ENCODE data around the gene PTGR2.
"Not testable (repeated sequence)": the region's sequence is repeated elsewhere in the genome, so short reads cannot be mapped to it uniquely, and the experiment has no call there.

Gene PTGR2

DNA sequence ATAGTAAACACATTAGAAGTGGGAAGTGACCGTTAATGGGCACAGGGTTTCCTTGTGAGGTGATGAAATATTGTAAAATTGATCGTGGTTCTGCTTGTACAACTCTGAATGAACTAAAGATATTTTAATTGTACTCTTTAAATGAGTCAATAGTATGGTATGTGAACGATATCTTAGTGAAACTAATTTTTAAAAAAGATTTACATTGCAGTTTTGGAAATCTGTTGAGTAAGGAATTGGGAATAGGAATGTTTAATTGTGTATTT, 36.8 kb downstream of the PTGR2 start:
- TF ChIP-seq, protein P1, sequence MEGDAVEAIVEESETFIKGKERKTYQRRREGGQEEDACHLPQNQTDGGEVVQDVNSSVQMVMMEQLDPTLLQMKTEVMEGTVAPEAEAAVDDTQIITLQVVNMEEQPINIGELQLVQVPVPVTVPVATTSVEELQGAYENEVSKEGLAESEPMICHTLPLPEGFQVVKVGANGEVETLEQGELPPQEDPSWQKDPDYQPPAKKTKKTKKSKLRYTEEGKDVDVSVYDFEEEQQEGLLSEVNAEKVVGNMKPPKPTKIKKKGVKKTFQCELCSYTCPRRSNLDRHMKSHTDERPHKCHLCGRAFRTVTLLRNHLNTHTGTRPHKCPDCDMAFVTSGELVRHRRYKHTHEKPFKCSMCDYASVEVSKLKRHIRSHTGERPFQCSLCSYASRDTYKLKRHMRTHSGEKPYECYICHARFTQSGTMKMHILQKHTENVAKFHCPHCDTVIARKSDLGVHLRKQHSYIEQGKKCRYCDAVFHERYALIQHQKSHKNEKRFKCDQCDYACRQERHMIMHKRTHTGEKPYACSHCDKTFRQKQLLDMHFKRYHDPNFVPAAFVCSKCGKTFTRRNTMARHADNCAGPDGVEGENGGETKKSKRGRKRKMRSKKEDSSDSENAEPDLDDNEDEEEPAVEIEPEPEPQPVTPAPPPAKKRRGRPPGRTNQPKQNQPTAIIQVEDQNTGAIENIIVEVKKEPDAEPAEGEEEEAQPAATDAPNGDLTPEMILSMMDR (IDR thresholded peaks at IDR 0.05; ENCODE audit: low read depth, low read length, missing control alignments) = no peak
- Histone ChIP-seq H3K36me3 (replicated peaks) (peaks cover 3% of the 10 kb centered on the region), H3K27ac (peak overlapping the region; percentile 16), H3K27me3 (replicated peaks) (no peaks in the 10 kb centered on the region), H3K4me3 (ENCODE audit: low read depth, low read length) (peak overlapping the region; percentile 91)
- in situ Hi-C loops (cut with HindIII; ENCODE audit: low pct_ligation_motif_present, low sequenced_read_pairs) = no loop called here
- no peak for DNase-seq

GRCh38 chr14:73888971-73889370, 37.3 kb downstream of the PTGR2 start:
- no peak overlapping the region for H3K4me3 ChIP-seq (ENCODE audit: low read depth, low read length)
- in situ Hi-C loops (cut with HindIII; ENCODE audit: low pct_ligation_motif_present, low sequenced_read_pairs) = no loop called here
- H3K27ac ChIP-seq = no peak overlapping the region
- H3K36me3 ChIP-seq (replicated peaks) = peaks cover 6% of the 10 kb centered on the region
- H3K27me3 ChIP-seq (replicated peaks) = no peaks in the 10 kb centered on the region
- TF ChIP-seq, protein P1 (IDR thresholded peaks at IDR 0.05; ENCODE audit: low read depth, low read length, missing control alignments) = no peak
- no peak for DNase-seq

DNA sequence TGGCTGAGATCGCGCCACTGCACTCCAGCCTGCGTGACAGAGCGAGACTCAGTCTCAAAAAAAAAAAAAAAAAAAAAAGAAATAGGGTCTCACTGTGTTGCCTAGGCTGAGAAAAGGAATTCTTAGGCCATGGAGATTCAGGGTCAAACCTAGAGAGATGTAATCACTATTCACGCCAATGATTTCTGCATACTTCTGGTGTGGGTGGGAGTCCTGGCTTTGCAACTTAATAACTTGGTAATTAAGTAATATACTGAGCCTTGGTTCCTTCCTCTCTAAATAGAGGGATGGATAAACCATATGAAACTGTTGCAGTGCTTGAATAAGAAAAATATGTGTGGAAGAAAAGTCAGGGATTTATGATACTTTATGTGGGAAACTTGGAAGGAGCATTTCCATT, 37.7 kb downstream of the PTGR2 start:
- H3K36me3 ChIP-seq (replicated peaks) = peaks cover 7% of the 10 kb centered on the region
- no peak for DNase-seq
- in situ Hi-C loops (cut with HindIII; ENCODE audit: low pct_ligation_motif_present, low sequenced_read_pairs) = no loop called here
- H3K4me3 ChIP-seq (ENCODE audit: low read depth, low read length) = no peak overlapping the region
- TF ChIP-seq, protein P1 (IDR thresholded peaks at IDR 0.05; ENCODE audit: low read depth, low read length, missing control alignments) = no peak
- no peak overlapping the region for H3K27ac ChIP-seq
- no peaks in the 10 kb centered on the region for H3K27me3 ChIP-seq (replicated peaks)

- H3K27me3 ChIP-seq (replicated peaks); H3K27ac ChIP-seq; H3K4me3 ChIP-seq (ENCODE audit: low read depth, low read length); DNase-seq; in situ Hi-C loops (cut with HindIII; ENCODE audit: low pct_ligation_motif_present, low sequenced_read_pairs): not testable (repeated sequence)
- peaks cover 42% of the 10 kb centered on the region for H3K36me3 ChIP-seq (replicated peaks)
Measured at GRCh38 chr14:73894180-73894687, 42.6 kb downstream of the PTGR2 start.

GRCh38 chr14:73895939-73896338, 44.3 kb downstream of the PTGR2 start:
- no peak for DNase-seq
- Histone ChIP-seq H3K36me3 (replicated peaks) (peaks cover 51% of the 10 kb centered on the region), H3K4me3 (ENCODE audit: low read depth, low read length) (no peak overlapping the region), H3K27ac (no peak overlapping the region), H3K27me3 (replicated peaks) (no peaks in the 10 kb centered on the region)
- TF ChIP-seq, protein P1 (IDR thresholded peaks at IDR 0.05; ENCODE audit: low read depth, low read length, missing control alignments) = no peak
- in situ Hi-C loops (cut with HindIII; ENCODE audit: low pct_ligation_motif_present, low sequenced_read_pairs) = no loop called here

GRCh38 chr14:73896521-73896920, 44.9 kb downstream of the PTGR2 start:
- Histone ChIP-seq H3K27ac (no peak overlapping the region), H3K36me3 (replicated peaks) (peaks cover 53% of the 10 kb centered on the region), H3K27me3 (replicated peaks) (no peaks in the 10 kb centered on the region), H3K4me3 (ENCODE audit: low read depth, low read length) (no peak overlapping the region)
- in situ Hi-C loops (cut with HindIII; ENCODE audit: low pct_ligation_motif_present, low sequenced_read_pairs) = no loop called here
- no peak for DNase-seq
- TF ChIP-seq, protein P1 (IDR thresholded peaks at IDR 0.05; ENCODE audit: low read depth, low read length, missing control alignments) = no peak
